Central memory CD8-positive, alpha-beta T cell (primary cell): Measurements from ENCODE around the gene GABPB2.
"Not testable (repeated sequence)": the region's sequence is repeated elsewhere in the genome, so short reads cannot be mapped to it uniquely, and the experiment has no call there.

Experiments
- ATAC-seq: fragments of 150-1000 bp; cut with Tn5 transposase; replicated peaks from 2 replicates; pipeline ENCODE4 v1.10.0; 2022; ENCODE audit warnings: mild to moderate bottlenecking, moderate FRiP score, moderate number of reproducible peaks; ENCODE audit not compliant: poor library complexity, severe bottlenecking; ENCODE audit errors: extremely low read depth
- DNase-seq, 2 donors: peaks; one replicate each; pipeline ENCODE4 v3.0.0; 2021; ENCODE audit warnings: low spot score in 2 of 2
- H3K27ac Mint-ChIP-seq: one replicate; pipeline ENCODE4 v1.8.0; 2022; ENCODE audit warnings: low read depth, mild to moderate bottlenecking, moderate library complexity, mixed read lengths
- H3K27me3 Mint-ChIP-seq: one replicate; pipeline ENCODE4 v1.8.0; 2022; ENCODE audit warnings: mixed read lengths
- H3K36me3 Mint-ChIP-seq: one replicate; pipeline ENCODE4 v1.8.0; 2022; ENCODE audit warnings: mild to moderate bottlenecking, moderate library complexity, mixed read lengths; ENCODE audit not compliant: insufficient read depth
- H3K4me1 Mint-ChIP-seq: one replicate; pipeline ENCODE4 v1.8.0; 2022; ENCODE audit warnings: mixed read lengths
- H3K4me3 Mint-ChIP-seq: one replicate; pipeline ENCODE4 v1.8.0; 2022; ENCODE audit warnings: mild to moderate bottlenecking, moderate library complexity, mixed read lengths
- H3K9me3 Mint-ChIP-seq: one replicate; pipeline ENCODE4 v1.8.0; 2022; ENCODE audit warnings: mixed read lengths

The GABPB2 gene

DNA sequence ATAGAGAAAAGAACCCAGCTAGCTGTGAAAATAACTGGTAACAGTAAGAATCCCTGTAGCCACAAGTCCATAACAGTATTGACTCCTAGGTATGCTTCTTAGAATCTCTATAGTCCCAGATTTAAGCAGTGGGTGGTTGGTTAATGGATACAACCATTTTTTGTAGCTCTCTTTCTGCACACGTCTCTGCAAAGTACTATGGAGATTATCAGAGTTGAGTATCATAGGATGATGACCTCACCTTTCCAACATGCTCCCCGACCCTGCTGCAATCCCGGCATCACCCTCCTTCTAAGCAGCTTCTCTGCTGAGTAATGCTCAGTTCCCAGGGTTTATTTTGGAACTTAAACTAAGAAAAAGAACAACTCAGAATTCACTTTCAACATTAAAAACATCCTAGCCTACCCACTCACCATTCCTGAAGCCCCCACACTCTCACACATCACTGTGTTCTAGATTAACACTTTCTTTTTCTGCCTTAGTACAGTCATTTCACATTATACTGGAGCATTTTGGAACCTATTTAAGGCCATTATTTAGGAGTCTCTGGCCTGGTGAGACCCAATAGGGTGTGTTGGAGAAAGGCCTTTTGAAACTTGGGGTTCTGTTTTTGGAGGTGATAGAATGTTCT, 7.7 kb upstream of the GABPB2 start:
- no peak for DNase-seq
- no peak for ATAC-seq
- Mint-ChIP-seq H3K9me3 (no peaks in the 10 kb centered on the region), H3K4me3 (no peak overlapping the region), H3K27ac (no peak overlapping the region), H3K36me3 (peaks cover 18% of the 10 kb centered on the region), H3K27me3 (no peaks in the 10 kb centered on the region), H3K4me1 (peaks cover 27% of the 10 kb centered on the region)

DNA sequence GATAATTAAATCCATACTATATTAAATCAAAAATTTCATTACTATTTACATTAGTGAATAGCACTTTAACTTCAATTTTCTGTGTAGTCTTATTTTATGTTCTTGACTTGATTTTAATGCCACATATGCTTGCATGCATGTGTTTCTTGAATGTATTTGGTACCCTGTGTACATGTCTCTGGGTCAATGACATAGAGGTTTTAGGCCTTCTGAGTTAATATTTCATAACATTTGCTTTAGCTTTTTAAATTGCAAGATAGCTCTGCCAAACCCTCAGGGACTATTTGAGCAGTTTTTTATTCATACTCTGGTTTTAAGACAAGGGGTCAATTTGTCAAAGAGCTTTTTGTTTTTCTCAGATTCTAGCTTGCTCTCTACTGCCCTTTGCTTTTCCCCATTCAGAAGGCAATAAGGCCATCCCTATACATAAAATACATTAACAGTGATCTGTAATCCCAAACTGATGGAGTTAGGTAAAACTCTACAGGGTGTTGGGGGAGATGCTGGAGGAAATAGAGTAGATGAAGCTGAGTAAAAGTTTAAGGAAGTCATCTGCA, 5.4 kb upstream of the GABPB2 start:
- no peaks in the 10 kb centered on the region for H3K27me3 Mint-ChIP-seq
- H3K4me3 Mint-ChIP-seq = no peak overlapping the region
- H3K9me3 Mint-ChIP-seq = no peaks in the 10 kb centered on the region
- H3K27ac Mint-ChIP-seq = no peak overlapping the region
- peaks cover 14% of the 10 kb centered on the region for H3K4me1 Mint-ChIP-seq
- peaks cover 4% of the 10 kb centered on the region for H3K36me3 Mint-ChIP-seq
- no peak for ATAC-seq
- DNase-seq = no peak

DNA sequence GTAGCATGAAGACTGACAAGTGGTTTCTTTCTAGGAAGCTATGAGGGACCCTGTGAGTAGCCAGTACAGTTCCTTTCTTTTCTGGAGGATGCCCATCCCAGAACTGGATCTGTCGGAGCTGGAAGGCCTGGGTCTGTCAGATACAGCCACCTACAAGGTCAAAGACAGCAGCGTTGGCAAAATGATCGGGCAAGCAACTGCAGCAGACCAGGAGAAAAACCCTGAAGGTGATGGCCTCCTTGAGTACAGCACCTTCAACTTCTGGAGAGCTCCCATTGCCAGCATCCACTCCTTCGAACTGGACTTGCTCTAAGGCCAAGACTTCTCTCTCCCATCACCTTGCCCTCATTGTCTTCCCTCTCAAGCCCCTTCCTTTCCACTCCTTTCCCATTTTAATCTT, 3.4 kb upstream of the GABPB2 start:
- ATAC-seq (no peak), DNase-seq (no peak)
- H3K27me3 Mint-ChIP-seq = no peaks in the 10 kb centered on the region
- no peak overlapping the region for H3K27ac Mint-ChIP-seq
- H3K9me3 Mint-ChIP-seq = no peaks in the 10 kb centered on the region
- H3K36me3 Mint-ChIP-seq = peaks cover 10% of the 10 kb centered on the region
- no peak overlapping the region for H3K4me3 Mint-ChIP-seq
- H3K4me1 Mint-ChIP-seq = peaks cover 6% of the 10 kb centered on the region

DNA sequence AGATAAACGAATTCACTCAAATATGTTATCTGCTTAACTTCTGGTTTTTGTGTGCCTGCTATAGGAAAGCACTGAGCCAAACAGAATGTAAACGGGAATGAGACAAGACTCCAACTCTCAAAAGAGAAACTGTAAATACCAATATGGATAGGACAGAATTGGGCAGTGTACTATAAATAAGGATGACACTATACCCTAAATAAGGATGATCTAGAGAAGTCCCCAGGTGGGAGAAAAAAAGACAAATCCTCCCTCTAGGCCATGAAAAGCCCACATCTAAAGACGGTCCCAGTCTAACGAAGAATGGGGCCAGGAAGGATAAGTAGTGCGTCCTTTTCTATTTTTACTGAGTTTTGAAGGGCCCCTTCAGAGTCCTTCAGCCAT, 1.5 kb upstream of the GABPB2 start:
- H3K27ac Mint-ChIP-seq = peak overlapping the region; percentile 64
- ATAC-seq (no peak), DNase-seq (no peak)
- no peaks in the 10 kb centered on the region for H3K27me3 Mint-ChIP-seq
- peak overlapping the region; percentile 93 for H3K4me3 Mint-ChIP-seq
- H3K9me3 Mint-ChIP-seq = no peaks in the 10 kb centered on the region
- peaks cover 15% of the 10 kb centered on the region for H3K4me1 Mint-ChIP-seq
- peaks cover 14% of the 10 kb centered on the region for H3K36me3 Mint-ChIP-seq

DNA sequence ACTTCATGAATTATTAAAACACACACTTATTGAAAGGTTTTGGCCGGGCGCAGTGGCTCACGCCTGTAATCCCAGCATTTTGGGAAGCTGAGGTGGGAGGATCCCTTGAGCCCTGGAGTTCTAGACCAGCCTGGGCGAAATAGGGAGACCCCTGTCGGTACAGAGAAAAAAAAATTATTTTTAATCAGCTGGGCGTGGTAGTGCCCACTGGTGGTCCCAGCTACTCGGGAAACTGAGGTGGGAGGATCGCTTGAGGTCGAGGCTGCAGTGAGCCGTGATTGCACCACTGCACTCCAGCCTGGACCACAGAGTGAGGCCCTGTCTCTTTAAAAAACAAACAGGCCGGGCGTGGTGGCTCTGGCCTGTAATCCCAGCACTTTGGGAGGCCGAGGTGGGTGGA, 1.7 kb downstream of the GABPB2 start:
- no peaks in the 10 kb centered on the region for H3K27me3 Mint-ChIP-seq
- no peaks in the 10 kb centered on the region for H3K9me3 Mint-ChIP-seq
- peaks cover 15% of the 10 kb centered on the region for H3K4me1 Mint-ChIP-seq
- H3K27ac Mint-ChIP-seq = peak overlapping the region; percentile 97
- H3K4me3 Mint-ChIP-seq = peak overlapping the region; percentile 93
- DNase-seq (no peak), ATAC-seq (no peak)
- H3K36me3 Mint-ChIP-seq = peaks cover 28% of the 10 kb centered on the region

DNA sequence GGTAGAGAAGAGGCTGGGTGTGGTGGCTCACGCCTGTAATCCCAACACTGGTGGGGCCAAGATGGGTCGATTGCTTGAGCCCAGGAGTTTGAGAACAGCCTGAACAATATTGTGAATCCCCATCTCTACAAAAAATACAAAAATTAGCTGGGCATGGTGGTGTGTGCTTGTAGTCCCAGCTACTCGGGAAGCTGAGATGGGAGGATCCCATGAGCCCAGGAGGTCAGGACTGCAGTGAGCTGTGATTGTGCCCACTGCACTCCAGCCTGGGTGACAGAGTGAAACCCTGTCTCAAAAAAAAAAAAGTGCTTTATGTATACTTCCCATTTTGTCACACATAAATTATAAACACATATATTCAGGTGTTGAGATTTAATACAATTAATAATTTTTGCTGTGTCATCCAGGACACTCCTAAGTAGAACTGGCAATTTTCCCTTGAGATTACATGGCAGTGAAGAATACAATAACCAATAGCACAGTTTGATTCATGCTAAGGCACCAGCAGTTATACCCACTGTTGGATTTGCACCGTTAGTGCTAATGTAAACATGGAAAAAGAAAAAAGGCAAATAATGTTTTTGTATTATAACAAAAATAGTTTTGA, 15.5 kb downstream of the GABPB2 start:
- no peaks in the 10 kb centered on the region for H3K27me3 Mint-ChIP-seq
- no peak overlapping the region for H3K27ac Mint-ChIP-seq
- ATAC-seq (no peak), DNase-seq (no peak)
- H3K36me3 Mint-ChIP-seq = peaks cover 14% of the 10 kb centered on the region
- H3K4me3 Mint-ChIP-seq = no peak overlapping the region
- H3K4me1 Mint-ChIP-seq = no peaks in the 10 kb centered on the region
- no peaks in the 10 kb centered on the region for H3K9me3 Mint-ChIP-seq

DNA sequence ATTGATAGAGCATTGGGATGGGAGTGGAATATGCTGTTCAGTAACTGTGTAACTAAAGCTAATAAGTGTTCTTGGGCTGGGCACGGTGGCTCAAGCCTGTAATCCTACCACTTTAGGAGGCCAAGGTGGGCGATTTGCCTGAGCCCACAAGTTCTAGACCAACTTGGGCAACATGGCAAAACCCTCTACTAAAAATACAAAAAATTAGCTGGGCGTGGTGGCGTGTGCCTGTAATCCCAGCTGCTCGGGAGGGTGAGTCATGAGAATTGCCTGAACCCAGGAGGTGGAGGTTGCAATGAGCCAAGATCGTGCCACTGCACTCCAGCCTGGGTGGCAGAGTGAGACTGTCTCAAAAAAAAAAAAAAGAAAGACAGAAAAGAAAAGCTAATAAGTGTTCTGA, 26.9 kb downstream of the GABPB2 start:
- H3K4me3 Mint-ChIP-seq, H3K4me1 Mint-ChIP-seq, ATAC-seq, H3K27me3 Mint-ChIP-seq, DNase-seq, H3K27ac Mint-ChIP-seq, H3K9me3 Mint-ChIP-seq: not testable (repeated sequence)
- H3K36me3 Mint-ChIP-seq = peaks cover 31% of the 10 kb centered on the region

DNA sequence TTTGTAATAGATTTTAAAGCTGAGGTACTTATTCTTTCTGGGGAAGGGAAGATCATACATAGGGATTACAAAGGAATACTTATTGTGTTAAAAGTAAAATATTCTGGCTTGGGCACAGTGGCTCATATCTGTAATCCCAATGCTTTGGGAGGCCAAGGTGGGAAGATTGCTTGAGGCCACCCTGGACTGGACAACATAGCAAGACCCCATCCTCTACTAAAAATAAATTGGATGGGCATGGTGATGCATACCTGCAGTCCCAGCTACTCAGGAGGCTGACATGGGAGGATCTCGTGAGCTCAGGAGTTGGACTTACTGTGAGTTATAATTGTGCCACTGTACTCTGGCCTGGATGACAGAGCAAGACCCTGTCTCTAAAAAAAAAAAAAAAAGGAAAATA, 27.6 kb downstream of the GABPB2 start:
- no peaks in the 10 kb centered on the region for H3K4me1 Mint-ChIP-seq
- peaks cover 25% of the 10 kb centered on the region for H3K36me3 Mint-ChIP-seq
- no peak overlapping the region for H3K4me3 Mint-ChIP-seq
- DNase-seq (no peak), ATAC-seq (no peak)
- no peaks in the 10 kb centered on the region for H3K9me3 Mint-ChIP-seq
- H3K27ac Mint-ChIP-seq = no peak overlapping the region
- H3K27me3 Mint-ChIP-seq = no peaks in the 10 kb centered on the region

DNA sequence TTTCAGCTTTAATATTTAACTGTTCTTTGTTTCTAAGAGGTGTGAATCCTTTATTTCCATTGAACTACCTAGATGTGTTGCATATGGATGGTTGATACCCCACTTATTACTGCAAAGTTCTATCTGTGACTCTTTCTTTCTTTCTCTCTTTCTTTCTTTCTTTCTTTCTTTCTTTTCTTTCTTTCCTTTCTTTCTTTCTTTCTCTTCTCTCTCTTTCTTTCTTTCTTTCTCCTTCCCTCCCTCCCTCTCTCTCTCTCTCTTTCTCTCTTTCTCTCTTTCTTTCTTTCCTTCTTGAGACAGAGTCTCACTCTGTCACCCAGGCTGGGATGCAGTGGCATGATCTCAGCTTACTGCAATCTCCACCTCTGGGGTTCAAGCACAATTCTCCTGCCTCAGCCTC, 34.1 kb downstream of the GABPB2 start:
- DNase-seq (no peak), ATAC-seq (no peak)
- H3K9me3 Mint-ChIP-seq = no peaks in the 10 kb centered on the region
- H3K27ac Mint-ChIP-seq = peak overlapping the region; percentile 56
- no peaks in the 10 kb centered on the region for H3K4me1 Mint-ChIP-seq
- H3K36me3 Mint-ChIP-seq = peaks cover 34% of the 10 kb centered on the region
- H3K4me3 Mint-ChIP-seq = no peak overlapping the region
- H3K27me3 Mint-ChIP-seq = no peaks in the 10 kb centered on the region

DNA sequence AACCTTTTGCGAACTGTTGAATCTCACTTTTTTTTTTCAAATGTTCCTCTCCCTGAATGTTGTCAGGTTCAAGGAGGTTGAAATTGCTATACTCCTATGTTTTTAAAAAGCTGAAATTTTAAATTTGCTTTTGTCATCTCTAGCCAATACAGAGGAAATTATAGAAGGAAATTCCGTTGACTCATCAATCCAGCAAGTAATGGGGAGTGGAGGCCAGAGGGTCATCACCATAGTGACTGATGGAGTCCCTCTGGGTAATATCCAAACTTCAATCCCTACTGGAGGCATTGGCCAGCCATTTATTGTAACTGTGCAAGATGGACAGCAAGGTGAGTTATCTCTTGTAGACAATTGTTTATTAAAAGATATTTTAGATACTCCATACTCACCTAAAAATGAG, 36.3 kb downstream of the GABPB2 start:
- Mint-ChIP-seq H3K27ac (no peak overlapping the region), H3K27me3 (no peaks in the 10 kb centered on the region), H3K4me3 (no peak overlapping the region), H3K36me3 (peaks cover 42% of the 10 kb centered on the region), H3K4me1 (no peaks in the 10 kb centered on the region), H3K9me3 (no peaks in the 10 kb centered on the region)
- DNase-seq = no peak
- ATAC-seq = no peak

DNA sequence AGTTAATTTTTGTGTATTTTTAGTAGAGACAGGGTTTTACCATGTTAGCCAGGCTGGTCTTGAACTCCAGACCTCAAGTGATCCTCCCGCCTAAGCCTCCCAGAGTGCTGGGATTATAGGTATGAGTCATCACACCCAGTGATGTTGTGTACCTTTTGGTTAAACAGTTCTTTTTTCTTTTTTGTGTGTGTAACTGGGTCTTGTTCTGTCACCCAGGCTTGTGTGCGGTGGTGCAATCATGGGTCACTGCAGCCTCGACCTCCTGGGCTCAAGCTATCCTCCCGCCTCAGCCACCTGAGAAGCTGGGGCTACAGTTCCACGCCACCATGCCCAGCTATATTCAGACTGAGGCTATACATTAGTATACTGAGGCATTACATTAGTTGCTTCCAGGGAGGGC, 37.8 kb downstream of the GABPB2 start:
- no peak overlapping the region for H3K4me3 Mint-ChIP-seq
- H3K27me3 Mint-ChIP-seq = no peaks in the 10 kb centered on the region
- H3K9me3 Mint-ChIP-seq = no peaks in the 10 kb centered on the region
- ATAC-seq (no peak), DNase-seq (no peak)
- no peaks in the 10 kb centered on the region for H3K4me1 Mint-ChIP-seq
- H3K27ac Mint-ChIP-seq = no peak overlapping the region
- peaks cover 47% of the 10 kb centered on the region for H3K36me3 Mint-ChIP-seq

DNA sequence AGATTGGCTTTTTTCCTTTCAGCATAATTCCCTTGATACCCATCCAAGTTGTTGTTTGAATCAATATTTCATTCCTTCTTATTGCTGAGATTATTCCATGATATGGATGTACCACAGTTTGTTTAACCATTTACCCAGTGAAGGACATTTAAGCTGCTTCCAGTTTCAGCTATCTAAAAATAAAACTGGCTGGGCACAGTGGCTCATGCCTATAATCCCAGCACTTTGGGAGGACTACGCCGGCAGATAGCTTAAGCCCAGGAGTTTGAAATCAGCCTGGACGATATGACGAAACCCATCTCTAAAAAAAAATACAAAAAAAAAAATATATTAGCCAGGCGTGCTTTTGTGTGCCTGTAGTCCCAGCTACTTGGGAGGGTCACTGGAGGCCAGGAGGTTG, 43.3 kb downstream of the GABPB2 start:
- Mint-ChIP-seq H3K4me1 (no peaks in the 10 kb centered on the region), H3K4me3 (no peak overlapping the region), H3K36me3 (peaks cover 46% of the 10 kb centered on the region), H3K27ac (no peak overlapping the region), H3K9me3 (no peaks in the 10 kb centered on the region), H3K27me3 (no peaks in the 10 kb centered on the region)
- DNase-seq = no peak
- ATAC-seq = no peak

DNA sequence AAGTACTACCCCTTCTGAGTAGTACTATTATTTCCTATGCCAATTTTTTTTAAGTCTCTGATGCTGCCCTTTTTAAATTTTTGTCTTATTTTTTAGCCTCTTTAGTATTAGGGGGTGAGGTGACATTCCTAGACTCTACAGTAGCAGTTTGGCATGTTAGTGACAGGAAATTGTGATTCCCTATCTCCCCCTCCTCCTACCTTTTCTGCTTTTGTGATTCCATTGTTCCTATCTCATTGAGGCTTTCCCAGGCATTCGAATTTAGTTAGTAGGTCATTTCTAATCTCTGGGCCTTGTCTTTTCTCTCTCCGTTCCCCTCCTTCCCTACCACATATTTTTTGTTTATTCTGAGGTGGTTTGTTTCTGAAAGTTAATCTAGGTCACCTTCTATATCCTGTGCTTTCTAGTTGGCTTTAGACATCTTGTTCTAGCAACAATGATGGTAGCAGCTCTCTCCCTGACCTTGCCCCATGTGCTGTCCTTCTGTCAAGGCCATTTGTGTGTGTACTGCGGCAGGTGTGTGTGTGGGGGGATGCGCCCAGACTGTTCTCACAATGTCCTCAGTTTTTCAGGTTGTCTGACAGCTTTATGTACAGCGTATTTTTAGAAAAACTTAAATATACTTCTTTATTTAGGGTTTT, 54.3 kb downstream of the GABPB2 start:
- no peaks in the 10 kb centered on the region for H3K27me3 Mint-ChIP-seq
- H3K9me3 Mint-ChIP-seq = no peaks in the 10 kb centered on the region
- DNase-seq (no peak), ATAC-seq (no peak)
- no peak overlapping the region for H3K27ac Mint-ChIP-seq
- no peak overlapping the region for H3K4me3 Mint-ChIP-seq
- H3K36me3 Mint-ChIP-seq = peaks cover 34% of the 10 kb centered on the region
- no peaks in the 10 kb centered on the region for H3K4me1 Mint-ChIP-seq
